T-helper 1 cell (primary cell): Measurements from ENCODE around the gene KLHL14.

Experiments used
- DNase-seq, 5 donors: peaks; one replicate each; pipeline ENCODE4 v3.0.0-alpha.2; 2012 to 2020

Gene KLHL14

GRCh38 chr18:32769586-32770053 lies 3.2 kb downstream of the KLHL14 start:
- no peak for DNase-seq

GRCh38 chr18:32769071-32769585 lies 3.7 kb downstream of the KLHL14 start:
- DNase-seq: no peak

GRCh38 chr18:32767400-32767799 lies 5.4 kb downstream of the KLHL14 start:
- no peak for DNase-seq

- DNase-seq: no peak
Observed at GRCh38 chr18:32764611-32765244, 8.1 kb downstream of the KLHL14 start.

- no peak for DNase-seq
Observed at GRCh38 chr18:32763293-32763692, 9.5 kb downstream of the KLHL14 start.

GRCh38 chr18:32761231-32761630 lies 11.6 kb downstream of the KLHL14 start:
- no peak for DNase-seq

GRCh38 chr18:32760391-32760790 lies 12.4 kb downstream of the KLHL14 start:
- no peak for DNase-seq

- DNase-seq: no peak
Observed at GRCh38 chr18:32759611-32760167, 13.1 kb downstream of the KLHL14 start.

GRCh38 chr18:32754508-32755263 lies 18.1 kb downstream of the KLHL14 start:
- DNase-seq: no peak

GRCh38 chr18:32753656-32754260 lies 19.1 kb downstream of the KLHL14 start:
- no peak for DNase-seq

GRCh38 chr18:32750328-32750727 lies 22.5 kb downstream of the KLHL14 start:
- no peak for DNase-seq

GRCh38 chr18:32749809-32750208 lies 23.0 kb downstream of the KLHL14 start:
- no peak for DNase-seq

- DNase-seq: no peak
Observed at GRCh38 chr18:32742579-32742978, 30.2 kb downstream of the KLHL14 start.

GRCh38 chr18:32735781-32736180 lies 37.0 kb downstream of the KLHL14 start:
- no peak for DNase-seq

GRCh38 chr18:32734442-32734841 lies 38.4 kb downstream of the KLHL14 start:
- DNase-seq: no peak

GRCh38 chr18:32732165-32732564 lies 40.7 kb downstream of the KLHL14 start:
- DNase-seq: no peak

GRCh38 chr18:32730620-32731091 lies 42.2 kb downstream of the KLHL14 start:
- peak in 1 of 5 donors; percentile 4 for DNase-seq

- no peak for DNase-seq
Observed at GRCh38 chr18:32730068-32730467, 42.8 kb downstream of the KLHL14 start.

GRCh38 chr18:32724071-32724749 lies 48.6 kb downstream of the KLHL14 start:
- no peak for DNase-seq

GRCh38 chr18:32722279-32722678 lies 50.5 kb downstream of the KLHL14 start:
- no peak for DNase-seq

- no peak for DNase-seq
Observed at GRCh38 chr18:32717126-32717525, 55.7 kb downstream of the KLHL14 start.

- peak in 1 of 5 donors; percentile 20 for DNase-seq
Observed at GRCh38 chr18:32714571-32715148, 58.2 kb downstream of the KLHL14 start.
